ENCODE data around the gene SAMD11.

The SAMD11 gene

GRCh38 chr1:918843-919242, 4.9 kb upstream of the SAMD11 start:
- WGBS, 2 experiments (ENCODE audit: insufficient coverage in 2 of 2) = 84% methylated on average over 6 of the region's 6 CpGs
- Histone ChIP-seq H3K36me3 (ENCODE audit: control insufficient read depth, insufficient read depth, low read length) (no peaks in the 10 kb centered on the region), H3K4me1 (ENCODE audit: control insufficient read depth, insufficient read depth, low read length, poor library complexity, severe bottlenecking) (peaks cover 20% of the 10 kb centered on the region), H3K9me3 (ENCODE audit: control insufficient read depth, low read length) (no peaks in the 10 kb centered on the region), H3K27ac (ENCODE audit: low read depth, low read length, severe bottlenecking) (no peak overlapping the region), H3K4me3 (ENCODE audit: extremely low read depth, insufficient read depth, low read length, poor library complexity, severe bottlenecking) (no peak overlapping the region)

GRCh38 chr1:919271-919872, 4.4 kb upstream of the SAMD11 start:
- Histone ChIP-seq H3K36me3 (ENCODE audit: control insufficient read depth, insufficient read depth, low read length) (no peaks in the 10 kb centered on the region), H3K4me3 (ENCODE audit: extremely low read depth, insufficient read depth, low read length, poor library complexity, severe bottlenecking) (no peak overlapping the region), H3K4me1 (ENCODE audit: control insufficient read depth, insufficient read depth, low read length, poor library complexity, severe bottlenecking) (peaks cover 20% of the 10 kb centered on the region), H3K27ac (ENCODE audit: low read depth, low read length, severe bottlenecking) (no peak overlapping the region), H3K9me3 (ENCODE audit: control insufficient read depth, low read length) (no peaks in the 10 kb centered on the region)
- WGBS, 2 experiments (ENCODE audit: insufficient coverage in 2 of 2) = 85 to 86% methylated on average over 26 to 27 of the region's 29 CpGs

GRCh38 chr1:920010-920409, 3.7 kb upstream of the SAMD11 start:
- Histone ChIP-seq H3K27ac (ENCODE audit: low read depth, low read length, severe bottlenecking) (no peak overlapping the region), H3K4me1 (ENCODE audit: control insufficient read depth, insufficient read depth, low read length, poor library complexity, severe bottlenecking) (peaks cover 20% of the 10 kb centered on the region), H3K4me3 (ENCODE audit: extremely low read depth, insufficient read depth, low read length, poor library complexity, severe bottlenecking) (no peak overlapping the region), H3K36me3 (ENCODE audit: control insufficient read depth, insufficient read depth, low read length) (no peaks in the 10 kb centered on the region), H3K9me3 (ENCODE audit: control insufficient read depth, low read length) (no peaks in the 10 kb centered on the region)
- 78 to 82% methylated on average over 22 to 23 of the region's 23 CpGs for WGBS, 2 experiments (ENCODE audit: insufficient coverage in 2 of 2)

GRCh38 chr1:920521-920920, 3.2 kb upstream of the SAMD11 start:
- Histone ChIP-seq H3K9me3 (ENCODE audit: control insufficient read depth, low read length) (no peaks in the 10 kb centered on the region), H3K4me3 (ENCODE audit: extremely low read depth, insufficient read depth, low read length, poor library complexity, severe bottlenecking) (no peak overlapping the region), H3K4me1 (ENCODE audit: control insufficient read depth, insufficient read depth, low read length, poor library complexity, severe bottlenecking) (peaks cover 20% of the 10 kb centered on the region), H3K36me3 (ENCODE audit: control insufficient read depth, insufficient read depth, low read length) (no peaks in the 10 kb centered on the region), H3K27ac (ENCODE audit: low read depth, low read length, severe bottlenecking) (no peak overlapping the region)
- WGBS, 2 experiments (ENCODE audit: insufficient coverage in 2 of 2) = 60 to 67% methylated on average over 12 to 13 of the region's 13 CpGs

- Histone ChIP-seq H3K4me1 (ENCODE audit: control insufficient read depth, insufficient read depth, low read length, poor library complexity, severe bottlenecking) (peaks cover 25% of the 10 kb centered on the region), H3K36me3 (ENCODE audit: control insufficient read depth, insufficient read depth, low read length) (no peaks in the 10 kb centered on the region), H3K9me3 (ENCODE audit: control insufficient read depth, low read length) (no peaks in the 10 kb centered on the region), H3K27ac (ENCODE audit: low read depth, low read length, severe bottlenecking) (no peak overlapping the region), H3K4me3 (ENCODE audit: extremely low read depth, insufficient read depth, low read length, poor library complexity, severe bottlenecking) (no peak overlapping the region)
- WGBS, 2 experiments (ENCODE audit: insufficient coverage in 2 of 2) = 38 to 44% methylated on average over 30 to 31 of the region's 38 CpGs
Observed at GRCh38 chr1:921011-921837, 2.5 kb upstream of the SAMD11 start.

- H3K9me3 ChIP-seq (ENCODE audit: control insufficient read depth, low read length) = no peaks in the 10 kb centered on the region
- 0% methylated on average over 78 to 79 of the region's 98 CpGs for WGBS, 2 experiments (ENCODE audit: insufficient coverage in 2 of 2)
- peak overlapping the region; percentile 62 for H3K4me3 ChIP-seq (ENCODE audit: extremely low read depth, insufficient read depth, low read length, poor library complexity, severe bottlenecking)
- no peaks in the 10 kb centered on the region for H3K36me3 ChIP-seq (ENCODE audit: control insufficient read depth, insufficient read depth, low read length)
- no peak overlapping the region for H3K27ac ChIP-seq (ENCODE audit: low read depth, low read length, severe bottlenecking)
- H3K4me1 ChIP-seq (ENCODE audit: control insufficient read depth, insufficient read depth, low read length, poor library complexity, severe bottlenecking) = peaks cover 26% of the 10 kb centered on the region
Observed at GRCh38 chr1:923991-924655, 400 bp downstream of the SAMD11 start.

- peaks cover under 1% of the 10 kb centered on the region for H3K36me3 ChIP-seq (ENCODE audit: control insufficient read depth, insufficient read depth, low read length)
- H3K27ac ChIP-seq (ENCODE audit: low read depth, low read length, severe bottlenecking) = no peak overlapping the region
- H3K4me1 ChIP-seq (ENCODE audit: control insufficient read depth, insufficient read depth, low read length, poor library complexity, severe bottlenecking) = peaks cover 26% of the 10 kb centered on the region
- H3K9me3 ChIP-seq (ENCODE audit: control insufficient read depth, low read length) = no peaks in the 10 kb centered on the region
- peak overlapping the region; percentile 62 for H3K4me3 ChIP-seq (ENCODE audit: extremely low read depth, insufficient read depth, low read length, poor library complexity, severe bottlenecking)
- 0 to 1% methylated on average over 64 to 70 of the region's 120 CpGs for WGBS, 2 experiments (ENCODE audit: insufficient coverage in 2 of 2)
Observed at GRCh38 chr1:924656-925560, 1.2 kb downstream of the SAMD11 start.

GRCh38 chr1:925561-926421, 2.1 kb downstream of the SAMD11 start:
- WGBS, 2 experiments (ENCODE audit: insufficient coverage in 2 of 2) = 5% methylated on average over 54 to 63 of the region's 65 CpGs
- H3K4me3 ChIP-seq (ENCODE audit: extremely low read depth, insufficient read depth, low read length, poor library complexity, severe bottlenecking) = peak overlapping the region; percentile 62

GRCh38 chr1:927234-927633, 3.5 kb downstream of the SAMD11 start:
- Histone ChIP-seq H3K9me3 (ENCODE audit: control insufficient read depth, low read length) (no peaks in the 10 kb centered on the region), H3K4me3 (ENCODE audit: extremely low read depth, insufficient read depth, low read length, poor library complexity, severe bottlenecking) (no peak overlapping the region), H3K27ac (ENCODE audit: low read depth, low read length, severe bottlenecking) (no peak overlapping the region), H3K36me3 (ENCODE audit: control insufficient read depth, insufficient read depth, low read length) (peaks cover 10% of the 10 kb centered on the region), H3K4me1 (ENCODE audit: control insufficient read depth, insufficient read depth, low read length, poor library complexity, severe bottlenecking) (peaks cover 11% of the 10 kb centered on the region)
- WGBS, 2 experiments (ENCODE audit: insufficient coverage in 2 of 2) = 69 to 75% methylated on average over 5 to 8 of the region's 9 CpGs

More at GRCh38 chr1:925561-926421, 2.1 kb downstream of the SAMD11 start:
- Histone ChIP-seq H3K9me3 (ENCODE audit: control insufficient read depth, low read length) (no peaks in the 10 kb centered on the region), H3K27ac (ENCODE audit: low read depth, low read length, severe bottlenecking) (no peak overlapping the region), H3K4me1 (ENCODE audit: control insufficient read depth, insufficient read depth, low read length, poor library complexity, severe bottlenecking) (peaks cover 18% of the 10 kb centered on the region), H3K36me3 (ENCODE audit: control insufficient read depth, insufficient read depth, low read length) (peaks cover 9% of the 10 kb centered on the region)
